H1 (cell line): Measurements from ENCODE around the gene MTMR2. TPM values are rescaled to one million over a fixed set of nuclear protein-coding genes. Genes with fewer than 3 reads are reported as not detected.

Experiments
- CTCF ChIA-PET: fragments of 300-600 bp; sonication (Branson Sonifier 250); formaldehyde crosslinking; loops from one replicate; lab custom pipeline; 2021; ENCODE audit not compliant: partially characterized antibody; lab: Charles Lee
- POLR2A ChIA-PET: fragments of 300-600 bp; sonication (Branson Sonifier 250); formaldehyde crosslinking; loops from one replicate; lab custom pipeline; 2021; ENCODE audit warnings: inconsistent platforms; ENCODE audit not compliant: partially characterized antibody; lab: Charles Lee
- DNase-seq, 2 experiments: peaks; one replicate each; pipeline versions ENCODE4 v3.0.0 to v3.0.0-alpha.2; 2010 to 2022; ENCODE audit warnings: low spot score in 2 of 2, low read depth in 1 of 2, mixed read lengths in 1 of 2
- FAIRE-seq: peaks from 2 replicates; lab custom pipeline; 2011; peaks lifted over from hg19 to GRCh38; lab: Jason Lieb, UNC
- H2AFZ ChIP-seq: 2 replicates; pipeline ENCODE4 v1.8.1; 2012; ENCODE audit warnings: low read length, inconsistent platforms
- H2AK5ac ChIP-seq: 2 replicates; pipeline ENCODE4 v1.6.1; 2013; ENCODE audit warnings: low read depth, low read length
- H2BK120ac ChIP-seq: replicated peaks from 2 replicates; pipeline ENCODE3; 2013; ENCODE audit warnings: low read depth, low read length, inconsistent platforms
- H2BK12ac ChIP-seq: 2 replicates; pipeline ENCODE4 v1.6.1; 2013; ENCODE audit warnings: low read depth, low read length
- H2BK15ac ChIP-seq: 2 replicates; pipeline ENCODE4 v1.6.1; 2013; ENCODE audit warnings: low read length
- H2BK20ac ChIP-seq: 2 replicates; pipeline ENCODE4 v1.6.1; 2013; ENCODE audit warnings: low read length
- H2BK5ac ChIP-seq: 2 replicates; pipeline ENCODE4 v1.6.1; 2013; ENCODE audit warnings: low read depth, low read length
- H3K14ac ChIP-seq: 2 replicates; pipeline ENCODE4 v1.6.1; 2013; ENCODE audit warnings: inconsistent platforms; ENCODE audit not compliant: insufficient read length
- H3K18ac ChIP-seq: 2 replicates; pipeline ENCODE4 v1.6.1; 2013; ENCODE audit warnings: low read length; ENCODE audit errors: extremely low read depth
- H3K23ac ChIP-seq: 2 replicates; pipeline ENCODE4 v1.6.1; 2013; ENCODE audit warnings: inconsistent platforms; ENCODE audit not compliant: insufficient read length
- H3K23me2 ChIP-seq: 2 replicates; pipeline ENCODE4 v1.6.1; 2013; ENCODE audit warnings: low read depth, low read length
- H3K27ac ChIP-seq: 2 replicates; pipeline ENCODE4 v1.6.1; 2011; ENCODE audit warnings: low read depth, low read length, inconsistent platforms
- H3K27me3 ChIP-seq, 4 experiments: replicated peaks in 1 of 4; 1 replicate in 1 of 4; 2 replicates in 3 of 4; pipeline versions ENCODE4 v1.6.1 to v1.8.1; 2011 to 2013; ENCODE audit warnings: low read length in 3 of 4, mild to moderate bottlenecking in 3 of 4, inconsistent platforms in 2 of 4, mixed read lengths in 2 of 4, moderate library complexity in 1 of 4; ENCODE audit not compliant: control insufficient read depth in 3 of 4, insufficient read depth in 3 of 4; ENCODE audit errors: extremely low read depth in 1 of 4
- H3K36me3 ChIP-seq, 4 experiments: 2 replicates each; pipeline versions ENCODE4 v1.6.1 to v1.8.1; 2011 to 2013; ENCODE audit warnings: mild to moderate bottlenecking in 4 of 4, low read length in 3 of 4, moderate library complexity in 2 of 4, control low read depth in 1 of 4, inconsistent platforms in 1 of 4; ENCODE audit not compliant: insufficient read depth in 4 of 4, control insufficient read depth in 2 of 4
- H3K4ac ChIP-seq: replicated peaks from 2 replicates; pipeline ENCODE3; 2013; ENCODE audit warnings: low read length, low read depth, mixed read lengths, inconsistent platforms; ENCODE audit not compliant: insufficient read length
- H3K4me1 ChIP-seq, 4 experiments: replicated peaks in 1 of 4; 1 replicate in 1 of 4; 2 replicates in 3 of 4; pipeline versions ENCODE4 v1.6.1 to v1.8.1; 2011 to 2013; ENCODE audit warnings: low read length in 3 of 4, inconsistent platforms in 2 of 4, mixed read lengths in 1 of 4; ENCODE audit not compliant: insufficient read depth in 4 of 4, control insufficient read depth in 3 of 4
- H3K4me2 ChIP-seq, 2 experiments: 2 replicates each; pipeline versions ENCODE4 v1.6.1 to v1.8.1; 2011 to 2013; ENCODE audit warnings: low read depth in 2 of 2, low read length in 2 of 2, control low read depth in 1 of 2, inconsistent platforms in 1 of 2, mild to moderate bottlenecking in 1 of 2; ENCODE audit not compliant: insufficient read depth in 1 of 2
- H3K4me3 ChIP-seq, 4 experiments: fragments of 200-600, 300-600 bp in 1 of 4; sonication (generic), shearing (Covaris generic), sonication (Bioruptor Twin) in 1 of 4; 2 replicates each; pipeline versions ENCODE4 v1.5.1 to v1.8.1; 2011 to 2016; ENCODE audit warnings: low read length in 4 of 4, low read depth in 3 of 4, control low read depth in 2 of 4, inconsistent platforms in 2 of 4, mild to moderate bottlenecking in 2 of 4, mixed read lengths in 1 of 4, moderate library complexity in 1 of 4; ENCODE audit not compliant: insufficient read depth in 2 of 4; ENCODE audit errors: extremely low read depth in 1 of 4
- H3K56ac ChIP-seq: replicated peaks from 2 replicates; pipeline ENCODE3; 2013; ENCODE audit warnings: low read depth, mild to moderate bottlenecking, mixed read lengths, low read length, inconsistent platforms; ENCODE audit not compliant: insufficient read length
- H3K79me1 ChIP-seq: 2 replicates; pipeline ENCODE4 v1.6.1; 2013; ENCODE audit warnings: low read depth, low read length, control low read depth
- H3K79me2 ChIP-seq, 2 experiments: 2 replicates each; pipeline versions ENCODE4 v1.6.1 to v1.8.1; 2012 to 2013; ENCODE audit warnings: low read length in 2 of 2, mild to moderate bottlenecking in 2 of 2, inconsistent platforms in 1 of 2; ENCODE audit not compliant: insufficient read depth in 2 of 2, control insufficient read depth in 1 of 2
- H3K9ac ChIP-seq, 4 experiments: replicated peaks in 1 of 4; 1 replicate in 1 of 4; 2 replicates in 3 of 4; pipeline versions ENCODE4 v1.6.1 to v1.8.1; 2011 to 2013; ENCODE audit warnings: low read depth in 3 of 4, low read length in 3 of 4, control low read depth in 2 of 4, mild to moderate bottlenecking in 2 of 4, moderate library complexity in 2 of 4, inconsistent platforms in 1 of 4; ENCODE audit errors: extremely low read depth in 1 of 4
- H3K9me3 ChIP-seq, 2 experiments: 2 replicates each; pipeline versions ENCODE4 v1.6.1 to v1.8.1; 2012 to 2013; ENCODE audit warnings: mild to moderate bottlenecking in 2 of 2, moderate library complexity in 2 of 2, control low read depth in 1 of 2, inconsistent platforms in 1 of 2, low read depth in 1 of 2, low read length in 1 of 2, mixed read lengths in 1 of 2; ENCODE audit not compliant: insufficient read depth in 2 of 2
- H4K20me1 ChIP-seq, 2 experiments: replicated peaks in 1 of 2; 2 replicates each; pipeline versions ENCODE3 to v1.8.1; 2011 to 2013; ENCODE audit warnings: inconsistent platforms in 2 of 2, low read length in 2 of 2, mild to moderate bottlenecking in 1 of 2; ENCODE audit not compliant: insufficient read depth in 2 of 2, control insufficient read depth in 1 of 2
- H4K5ac ChIP-seq: 2 replicates; pipeline ENCODE4 v1.6.1; 2013; ENCODE audit warnings: low read length, low read depth, mixed read lengths, inconsistent platforms; ENCODE audit not compliant: insufficient read length
- H4K8ac ChIP-seq: 2 replicates; pipeline ENCODE4 v1.8.0; 2013; ENCODE audit warnings: mild to moderate bottlenecking, moderate library complexity, low read length, inconsistent platforms; ENCODE audit not compliant: insufficient read depth; ENCODE audit errors: extremely low read depth
- H4K91ac ChIP-seq: replicated peaks from 2 replicates; pipeline ENCODE3; 2013; ENCODE audit warnings: low read length, mixed read lengths, inconsistent platforms; ENCODE audit not compliant: insufficient read length
- BCL11A ChIP-seq, 2 experiments: IDR thresholded peaks; one replicate each; pipeline ENCODE4 v1.6.1; 2011; ENCODE audit warnings: low read depth in 2 of 2, low read length in 2 of 2, mild to moderate bottlenecking in 2 of 2
- CTBP2 ChIP-seq: IDR thresholded peaks from 2 replicates; pipeline ENCODE4 v1.7.0; 2011; ENCODE audit warnings: borderline replicate concordance, mild to moderate bottlenecking, moderate library complexity, mixed read lengths, low read length; ENCODE audit not compliant: insufficient read depth, insufficient read length
- EP300 ChIP-seq, 2 experiments: IDR thresholded peaks; 1 replicate in 1 of 2; 2 replicates in 1 of 2; pipeline ENCODE4 v1.6.1; 2011 to 2012; ENCODE audit warnings: low read depth in 2 of 2, low read length in 2 of 2, mild to moderate bottlenecking in 2 of 2, borderline replicate concordance in 1 of 2, inconsistent platforms in 1 of 2, moderate library complexity in 1 of 2
- HDAC2 ChIP-seq, 2 experiments: fragments of 300-600 bp in 1 of 2; sonication (generic) in 1 of 2; IDR thresholded peaks; 2 replicates each; pipeline ENCODE4 v1.6.1; 2011 to 2012; ENCODE audit warnings: low read depth in 2 of 2, low read length in 2 of 2, mild to moderate bottlenecking in 2 of 2, moderate library complexity in 2 of 2, borderline replicate concordance in 1 of 2, inconsistent platforms in 1 of 2
- MAFK ChIP-seq: IDR thresholded peaks from 2 replicates; pipeline ENCODE4 v1.6.1; 2012; ENCODE audit warnings: low read depth, mild to moderate bottlenecking, improper control_type of control experiment, low read length
- RXRA ChIP-seq: IDR thresholded peaks from 2 replicates; pipeline ENCODE4 v1.6.1; 2011; ENCODE audit warnings: low read depth, mild to moderate bottlenecking, low read length, moderate library complexity; ENCODE audit not compliant: insufficient read depth
- YY1 ChIP-seq: IDR thresholded peaks from 2 replicates; pipeline ENCODE4 v1.6.1; 2011; ENCODE audit warnings: low read depth, mild to moderate bottlenecking, low read length
- WGBS, 2 experiments: shearing (Covaris generic) in 1 of 2; methylation state at CpG; one replicate each; pipeline versions ENCODE4 v1.1.6 to v1.1.7; 2013 to 2015; ENCODE audit warnings: low lambda C conversion rate in 2 of 2, mixed read lengths in 2 of 2, inconsistent platforms in 1 of 2, low coverage in 1 of 2, missing lambda C conversion rate in 1 of 2; ENCODE audit not compliant: insufficient replicate concordance in 2 of 2, insufficient coverage in 1 of 2, insufficient read length in 1 of 2; ENCODE audit errors: extremely low coverage in 1 of 2, missing lambda C conversion rate in 1 of 2; 5-methylcytosine and 5-hydroxymethylcytosine counted together
- polyA plus RNA-seq, 7 experiments: library from polyadenylated mRNA; depleted of rRNA in 3 of 7; stranded (reverse) in 5 of 7; unstranded in 2 of 7; fragments of >200 nt in 5 of 7; fragments of 200-250 nt in 2 of 7; gene quantifications; 1 replicate in 5 of 7; 2 replicates in 1 of 7; 4 replicates in 1 of 7; pipeline versions ENCODE4 v1.2.1 to v1.2.3, GENCODE V29; 2011 to 2013; ENCODE audit warnings: missing spikeins in 2 of 7, mixed read lengths in 2 of 7
- total RNA-seq: library from RNA; stranded (reverse); fragmentation: NEBNext Ultra II Directional; extraction: Animal tissue kit (Norgen Biotek cat#: 25700); gene quantifications from 2 replicates; pipeline ENCODE4 v1.2.1, GENCODE V29; 2021
- TF ChIP-seq, protein P1 (sequence below), 3 experiments: IDR thresholded peaks; 1 replicate in 2 of 3; 2 replicates in 1 of 3; pipeline versions ENCODE4 v1.5.1 to v1.6.1; 2011; ENCODE audit warnings: low read length in 3 of 3, mild to moderate bottlenecking in 3 of 3, inconsistent platforms in 2 of 3, low read depth in 1 of 3, moderate library complexity in 1 of 3; ENCODE audit not compliant: insufficient read depth in 1 of 3; ENCODE audit errors: control extremely low read depth in 1 of 3

MTMR2 gene
- total and polyA plus RNA-seq, 2 of the 8 experiments (the other 6 are each of a cell fraction or from before 2014, with no cell fraction given), result 16.7 to 52.9 TPM

DNA sequence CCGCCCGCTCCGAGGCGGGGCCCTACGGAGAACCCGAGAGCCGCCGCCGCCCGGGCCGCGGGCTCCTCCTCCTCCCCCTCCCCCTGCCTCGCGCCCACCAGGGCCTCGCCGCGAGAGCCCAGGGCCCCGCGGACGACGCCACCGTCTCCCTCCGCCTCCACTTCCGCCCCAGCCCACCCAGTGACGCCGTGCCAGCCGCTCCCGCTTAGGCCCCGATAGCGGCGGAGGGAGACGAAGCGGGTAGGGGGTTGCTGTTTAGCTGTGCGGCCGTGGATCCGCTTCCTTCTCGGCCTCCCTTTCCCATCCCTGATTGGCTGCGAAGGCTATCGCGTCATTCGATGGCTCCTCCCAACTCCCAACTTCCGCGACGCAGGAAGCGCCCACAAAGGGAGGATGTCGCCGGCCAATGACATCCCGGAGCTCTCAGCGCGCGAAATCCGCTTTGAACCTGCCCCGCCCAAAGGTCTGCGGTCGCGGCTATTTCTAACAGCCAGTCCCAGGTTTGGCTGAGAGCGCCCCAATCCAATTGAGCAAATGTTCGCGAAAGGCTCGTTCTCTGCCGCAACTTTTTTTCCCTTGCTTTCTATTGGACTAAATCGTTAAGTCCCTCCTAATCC lies 134.3 kb downstream of the MTMR2 start, which contains the start of gene FAM76B:
Gene FAM76B, minus strand, starts transcription at position 277 of the 617 bp plus-strand sequence. CDS start 304 bp downstream, outside the sequence.
- peak; percentile 87 for FAIRE-seq
- TF ChIP-seq RXRA (no peak), MAFK (no peak; the same call in 1 of the 2 replicates), EP300 (IDR thresholded peaks at IDR 0.05; ENCODE audit: borderline replicate concordance in 1 of 2, low read depth in 2 of 2, low read length in 2 of 2) (peak; percentile 32 to 69; a peak in 2 of 3 replicates), HDAC2 (IDR thresholded peaks at IDR 0.05; ENCODE audit: borderline replicate concordance in 1 of 2, low read depth in 2 of 2, low read length in 2 of 2) (no peak), YY1 (peak; percentile 10; the same call in 1 of the 2 replicates), CTBP2 (no peak), BCL11A (IDR thresholded peaks at IDR 0.05; ENCODE audit: low read depth in 2 of 2, low read length in 2 of 2) (no peak)
- TF ChIP-seq, protein P1, sequence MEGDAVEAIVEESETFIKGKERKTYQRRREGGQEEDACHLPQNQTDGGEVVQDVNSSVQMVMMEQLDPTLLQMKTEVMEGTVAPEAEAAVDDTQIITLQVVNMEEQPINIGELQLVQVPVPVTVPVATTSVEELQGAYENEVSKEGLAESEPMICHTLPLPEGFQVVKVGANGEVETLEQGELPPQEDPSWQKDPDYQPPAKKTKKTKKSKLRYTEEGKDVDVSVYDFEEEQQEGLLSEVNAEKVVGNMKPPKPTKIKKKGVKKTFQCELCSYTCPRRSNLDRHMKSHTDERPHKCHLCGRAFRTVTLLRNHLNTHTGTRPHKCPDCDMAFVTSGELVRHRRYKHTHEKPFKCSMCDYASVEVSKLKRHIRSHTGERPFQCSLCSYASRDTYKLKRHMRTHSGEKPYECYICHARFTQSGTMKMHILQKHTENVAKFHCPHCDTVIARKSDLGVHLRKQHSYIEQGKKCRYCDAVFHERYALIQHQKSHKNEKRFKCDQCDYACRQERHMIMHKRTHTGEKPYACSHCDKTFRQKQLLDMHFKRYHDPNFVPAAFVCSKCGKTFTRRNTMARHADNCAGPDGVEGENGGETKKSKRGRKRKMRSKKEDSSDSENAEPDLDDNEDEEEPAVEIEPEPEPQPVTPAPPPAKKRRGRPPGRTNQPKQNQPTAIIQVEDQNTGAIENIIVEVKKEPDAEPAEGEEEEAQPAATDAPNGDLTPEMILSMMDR (IDR thresholded peaks at IDR 0.05; ENCODE audit: control extremely low read depth in 1 of 3, insufficient read depth in 1 of 3, low read depth in 1 of 3, low read length in 3 of 3), result no peak

More for the DNA sequence above, 134.3 kb downstream of the MTMR2 start, which contains the start of gene FAM76B:
- Histone ChIP-seq H3K4me1 (peaks cover 0 to 9% (median 0%) of the 10 kb centered on the region in 4 experiments; a peak in 1 of 7 replicates), H3K36me3 (peaks cover 6 to 28% (median 13%) of the 10 kb centered on the region in 4 experiments; a peak in 6 of 8 replicates), H3K14ac (no peak within 1 kb of the TSS), H2BK20ac (no peak within 1 kb of the TSS), H3K9me3 (no peaks in the 10 kb centered on the region), H3K79me2 (peaks cover 15 to 55% of the 10 kb centered on the region in 2 experiments), H3K79me1 (no peaks in the 10 kb centered on the region), H4K20me1 (peaks cover 0 to 7% of the 10 kb centered on the region in 2 experiments), H3K4me2 (peak within 1 kb of the TSS; percentile 68 to 84), H3K27ac (peak within 1 kb of the TSS; percentile 98), H3K18ac (peak within 1 kb of the TSS; percentile 75), H3K4ac (no peak within 1 kb of the TSS), H3K27me3 (no peaks in the 10 kb centered on the region), H3K23ac (no peak within 1 kb of the TSS), H3K4me3 (peak within 1 kb of the TSS; percentile 84 to 95 (median 92)), H4K5ac (peak within 1 kb of the TSS; percentile 80), H3K23me2 (peaks cover 6% of the 10 kb centered on the region), H2BK5ac (peak within 1 kb of the TSS; percentile 97), H2AK5ac (no peak within 1 kb of the TSS; the same call in 1 of the 2 replicates), H3K9ac (peak within 1 kb of the TSS; percentile 96 to 99 (median 98)), H4K8ac (peak within 1 kb of the TSS; percentile 99), H2BK120ac (no peak within 1 kb of the TSS), H2BK15ac (no peak within 1 kb of the TSS), H3K56ac (peak within 1 kb of the TSS; percentile 81), H2AFZ (peak within 1 kb of the TSS; percentile 66), H4K91ac (peak within 1 kb of the TSS; percentile 79), H2BK12ac (peak within 1 kb of the TSS; percentile 54; the same call in 1 of the 2 replicates)
- POLR2A ChIA-PET, result interaction anchor here (0.8 to 2.9 kb wide), 15 partner anchors 11 to 723 kb away, joined by 3 to 20 read pairs (median 4); partner anchors contain the start of genes CCDC82, JRKL and SRSF8
- CTCF ChIA-PET, result interaction anchor here (1.1 to 1.5 kb wide), 8 partner anchors 21 to 646 kb away, joined by 3 to 6 read pairs (median 4); no protein-coding TSS in a partner anchor
- WGBS, 2 experiments, result 0% methylated on average over 41 of the region's 62 CpGs; no CpG with 5 or more reads in 1 of the 2 experiments
- DNase-seq, result peak; percentile 93 to 95
